GM12873 (cell line): Measurements from ENCODE around the gene REG3A.

Experiments
- CTCF ChIP-seq: IDR thresholded peaks from 2 replicates; pipeline ENCODE4 v1.5.1; 2012; ENCODE audit warnings: low read depth, mild to moderate bottlenecking, moderate library complexity, low read length, control low read depth; ENCODE audit not compliant: insufficient read depth; ENCODE audit errors: missing control alignments

Gene REG3A

GRCh38 chr2:79178076-79178674, 18.6 kb upstream of the REG3A start:
- no peak for TF ChIP-seq CTCF

- no peak for TF ChIP-seq CTCF
These were observed 11.9 kb upstream of the REG3A start for GRCh38 chr2:79171348-79171958.

- no peak for TF ChIP-seq CTCF
These were observed 3.2 kb upstream of the REG3A start for GRCh38 chr2:79162801-79163200.

GRCh38 chr2:79162132-79162531, 2.6 kb upstream of the REG3A start:
- TF ChIP-seq CTCF, result no peak

- TF ChIP-seq CTCF, result no peak
These were observed 523 bp downstream of the REG3A start for GRCh38 chr2:79159030-79159429.

GRCh38 chr2:79155826-79156476, 3.6 kb downstream of the REG3A start:
- TF ChIP-seq CTCF, result no peak

- TF ChIP-seq CTCF, result no peak
These were observed 20.1 kb downstream of the REG3A start for GRCh38 chr2:79139423-79139822.
